MM.1S (cell line): ENCODE data around the gene KSR1.

ENCODE experiments used
- DNase-seq: peaks from one replicate; pipeline ENCODE4 v3.0.0-alpha.2; 2015
- H2AFZ ChIP-seq: fragments of 300-600 bp; sonication (generic); 2 replicates; pipeline ENCODE4 v1.6.0; 2016; ENCODE audit warnings: antibody characterized with exemption, low read length
- H3F3A ChIP-seq: fragments of 300-600 bp; sonication (generic); 2 replicates; pipeline ENCODE4 v1.6.1; 2016; ENCODE audit warnings: mild to moderate bottlenecking, antibody characterized with exemption, low read length, moderate library complexity, mixed read lengths; ENCODE audit not compliant: insufficient read depth
- H3K27ac ChIP-seq: fragments of 300-600 bp; sonication (generic); 2 replicates; pipeline ENCODE4 v1.5.1; 2016; ENCODE audit warnings: mild to moderate bottlenecking, low read length
- H3K27me3 ChIP-seq: fragments of 300-600 bp; sonication (generic); replicated peaks from 2 replicates; pipeline ENCODE4 v1.6.0; 2016; ENCODE audit warnings: low read length; ENCODE audit not compliant: insufficient read depth
- H3K36me3 ChIP-seq: fragments of 300-600 bp; sonication (generic); replicated peaks from 2 replicates; pipeline ENCODE4 v1.6.1; 2016; ENCODE audit warnings: mild to moderate bottlenecking, low read length, mixed read lengths; ENCODE audit not compliant: insufficient read depth
- H3K4me1 ChIP-seq: fragments of 300-600 bp; sonication (generic); 2 replicates; pipeline ENCODE4 v1.6.1; 2016; ENCODE audit warnings: low read length, mixed read lengths
- H3K4me2 ChIP-seq: fragments of 300-600 bp; sonication (generic); 2 replicates; pipeline ENCODE4 v1.6.0; 2016; ENCODE audit warnings: low read depth, low read length
- H3K4me3 ChIP-seq: fragments of 300-600 bp; sonication (generic); 2 replicates; pipeline ENCODE4 v1.5.1; 2016; ENCODE audit warnings: low read length, mixed read lengths
- H3K79me2 ChIP-seq: fragments of 300-600 bp; sonication (generic); 2 replicates; pipeline ENCODE4 v1.6.1; 2016; ENCODE audit warnings: mixed run types, low read length, mixed read lengths
- H3K9ac ChIP-seq: fragments of 300-600 bp; sonication (generic); 2 replicates; pipeline ENCODE4 v1.6.1; 2016; ENCODE audit warnings: low read length, mixed read lengths
- H3K9me2 ChIP-seq: fragments of 300-600 bp; sonication (generic); replicated peaks from 2 replicates; pipeline ENCODE4 v1.6.1; 2016; ENCODE audit warnings: mild to moderate bottlenecking, low read length, mixed read lengths; ENCODE audit not compliant: insufficient read depth
- H3K9me3 ChIP-seq: fragments of 300-600 bp; sonication (generic); replicated peaks from 2 replicates; pipeline ENCODE4 v1.6.1; 2016; ENCODE audit warnings: mild to moderate bottlenecking, low read length, mixed read lengths; ENCODE audit not compliant: insufficient read depth
- H4K20me1 ChIP-seq: fragments of 300-600 bp; sonication (generic); 2 replicates; pipeline ENCODE4 v1.6.1; 2016; ENCODE audit warnings: mild to moderate bottlenecking, low read length, moderate library complexity, mixed read lengths; ENCODE audit not compliant: insufficient read depth
- CTCF ChIP-seq: fragments of 300-600 bp; sonication (generic); IDR thresholded peaks from 2 replicates; pipeline ENCODE4 v1.5.1; 2016; ENCODE audit warnings: antibody characterized with exemption, low read length, mixed read lengths
- EZH2 ChIP-seq: fragments of 300-600 bp; sonication (generic); optimal IDR thresholded peaks from 2 replicates; pipeline ENCODE3; 2017; ENCODE audit warnings: low read depth, mild to moderate bottlenecking, antibody characterized with exemption, low read length, mixed read lengths
- EZH2phosphoT487 ChIP-seq: fragments of 300-600 bp; sonication (generic); IDR thresholded peaks from 2 replicates; pipeline ENCODE4 v1.6.1; 2018; ENCODE audit warnings: antibody characterized with exemption, low read length

Gene KSR1

DNA sequence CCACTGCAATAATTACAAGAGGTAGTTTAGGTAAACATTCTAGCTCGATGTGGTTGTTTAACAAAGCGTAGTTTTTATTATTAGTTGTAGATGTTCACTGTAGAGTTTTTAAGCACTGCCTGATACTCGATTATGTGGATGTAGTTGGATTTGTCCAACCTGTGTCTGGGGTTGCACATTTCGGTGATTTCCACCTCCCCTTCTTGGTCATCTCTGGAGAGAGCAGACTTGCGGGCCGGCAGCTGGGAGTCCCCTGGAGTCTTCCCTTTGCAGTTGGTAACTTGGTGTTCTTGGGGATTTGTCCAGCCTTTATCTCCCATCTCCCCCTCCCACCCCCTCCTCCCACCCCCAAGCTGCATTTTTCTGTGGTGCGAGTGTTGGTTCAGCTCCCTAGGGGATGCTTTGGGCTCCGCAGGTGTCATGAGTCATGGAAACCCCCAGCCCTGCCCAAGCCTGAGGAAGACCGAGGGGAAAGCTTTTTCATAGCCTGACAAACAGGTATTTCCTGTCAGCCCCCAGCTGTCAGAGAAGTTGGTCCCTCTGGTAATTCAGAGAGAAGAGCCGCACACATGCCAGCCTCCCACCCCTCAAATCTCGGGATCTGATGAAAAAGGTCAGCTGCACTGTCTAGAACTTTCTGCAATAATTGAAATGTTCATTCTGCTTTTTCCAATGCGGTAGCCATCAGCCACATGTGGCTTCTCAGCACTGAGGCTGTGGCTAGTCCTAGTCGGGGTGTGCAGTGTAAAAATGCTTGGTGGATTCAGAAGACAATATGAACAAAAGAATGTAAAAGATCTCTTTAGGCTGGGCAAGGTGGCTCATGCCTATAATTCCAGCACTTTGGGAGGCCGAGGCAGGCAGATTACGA lies 50.3 kb downstream of the KSR1 start:
- no peak overlapping the region for H3K27ac ChIP-seq
- no peaks in the 10 kb centered on the region for H3K27me3 ChIP-seq
- H3K9ac ChIP-seq = no peak overlapping the region
- no peaks in the 10 kb centered on the region for H3K4me1 ChIP-seq
- H4K20me1 ChIP-seq = no peaks in the 10 kb centered on the region
- TF ChIP-seq CTCF (no peak), EZH2 (no peak), EZH2phosphoT487 (no peak)
- H3K9me3 ChIP-seq = no peaks in the 10 kb centered on the region
- no peaks in the 10 kb centered on the region for H3F3A ChIP-seq
- H3K4me3 ChIP-seq = no peak overlapping the region
- H3K79me2 ChIP-seq = no peaks in the 10 kb centered on the region
- no peak overlapping the region for H2AFZ ChIP-seq
- no peak overlapping the region for H3K4me2 ChIP-seq
- no peaks in the 10 kb centered on the region for H3K9me2 ChIP-seq
- DNase-seq = no peak
- H3K36me3 ChIP-seq = no peaks in the 10 kb centered on the region

DNA sequence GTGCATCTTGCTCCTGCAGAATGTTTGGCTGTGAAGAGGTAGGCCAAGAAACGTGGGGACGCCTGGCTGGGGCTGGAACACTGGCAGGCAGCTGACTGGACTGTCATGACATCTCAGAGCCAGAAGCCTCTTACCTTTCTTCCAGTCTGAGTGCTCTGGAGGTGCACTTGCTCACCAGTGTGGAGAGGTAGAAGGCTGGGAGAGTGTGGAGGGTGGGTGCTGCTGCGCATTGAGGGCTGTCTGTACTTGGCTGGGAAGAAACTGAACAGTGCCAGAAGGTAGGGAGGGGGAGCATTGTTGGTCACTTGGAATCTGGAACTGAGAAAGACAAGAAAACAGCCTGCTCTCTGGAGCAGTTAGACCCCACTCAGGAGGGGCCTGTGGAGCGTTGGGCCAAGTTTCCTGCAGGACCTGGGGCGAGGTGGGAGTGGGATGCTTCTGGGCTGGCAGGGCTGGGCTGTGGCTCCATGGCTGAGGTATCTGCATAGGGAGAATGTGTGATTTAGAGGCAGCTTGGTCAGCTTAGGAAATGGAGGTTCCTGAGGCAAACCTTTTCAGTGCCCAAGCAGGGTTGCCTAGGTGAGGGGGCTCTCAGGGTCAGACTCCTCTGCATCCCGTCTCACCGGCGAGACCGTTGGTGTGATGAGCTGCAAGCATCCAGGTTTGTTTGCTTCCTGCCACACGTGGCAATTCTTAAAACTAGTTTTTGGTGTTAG lies 55.1 kb downstream of the KSR1 start:
- H3K9me2 ChIP-seq = no peaks in the 10 kb centered on the region
- no peaks in the 10 kb centered on the region for H3K27me3 ChIP-seq
- no peak overlapping the region for H3K4me3 ChIP-seq
- H3K36me3 ChIP-seq = no peaks in the 10 kb centered on the region
- no peaks in the 10 kb centered on the region for H3F3A ChIP-seq
- H3K79me2 ChIP-seq = no peaks in the 10 kb centered on the region
- H3K4me2 ChIP-seq = no peak overlapping the region
- no peaks in the 10 kb centered on the region for H3K4me1 ChIP-seq
- H3K9ac ChIP-seq = no peak overlapping the region
- TF ChIP-seq EZH2 = no peak
- TF ChIP-seq CTCF = no peak
- no peak for TF ChIP-seq EZH2phosphoT487
- no peak for DNase-seq
- H4K20me1 ChIP-seq = no peaks in the 10 kb centered on the region
- H3K27ac ChIP-seq = no peak overlapping the region
- no peak overlapping the region for H2AFZ ChIP-seq
- H3K9me3 ChIP-seq = no peaks in the 10 kb centered on the region

DNA sequence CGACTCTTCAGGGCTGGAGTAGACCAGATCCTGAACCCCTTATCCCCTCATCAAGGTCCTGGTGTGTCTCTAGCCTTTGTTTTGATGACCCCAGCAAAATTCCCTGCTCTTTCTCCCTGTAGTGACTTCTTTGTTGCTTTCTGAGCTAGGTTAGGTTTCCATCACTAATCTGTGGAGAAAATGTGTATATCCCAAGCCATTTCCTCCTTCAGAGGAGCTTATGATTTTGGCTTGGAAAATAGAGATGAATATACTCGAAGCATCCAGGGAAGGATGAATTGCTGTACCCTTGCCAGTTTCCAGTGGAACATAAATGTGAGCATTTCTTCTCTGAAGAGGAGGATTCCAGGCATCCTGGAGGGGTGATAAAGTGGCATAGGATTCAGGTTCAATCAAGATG lies 55.8 kb downstream of the KSR1 start:
- H3K27ac ChIP-seq = no peak overlapping the region
- no peaks in the 10 kb centered on the region for H3K9me3 ChIP-seq
- no peak overlapping the region for H3K4me2 ChIP-seq
- no peaks in the 10 kb centered on the region for H3K27me3 ChIP-seq
- no peak overlapping the region for H3K4me3 ChIP-seq
- H3K36me3 ChIP-seq = no peaks in the 10 kb centered on the region
- H3K4me1 ChIP-seq = no peaks in the 10 kb centered on the region
- no peaks in the 10 kb centered on the region for H3K9me2 ChIP-seq
- H3F3A ChIP-seq = no peaks in the 10 kb centered on the region
- H3K9ac ChIP-seq = no peak overlapping the region
- no peak for DNase-seq
- TF ChIP-seq EZH2phosphoT487 (no peak), CTCF (no peak), EZH2 (no peak)
- H4K20me1 ChIP-seq = no peaks in the 10 kb centered on the region
- H3K79me2 ChIP-seq = no peaks in the 10 kb centered on the region
- H2AFZ ChIP-seq = no peak overlapping the region
